ENCODE results near the gene MAPK10.
"Not testable (repeated sequence)": the region's sequence is repeated elsewhere in the genome, so short reads cannot be mapped to it uniquely, and the experiment has no call there.

MAPK10 gene

GRCh38 chr4:86043755-86044592, 315.9 kb downstream of the MAPK10 start:
- DNase-seq (ENCODE audit: low read depth in 2 of 2, low spot score in 1 of 2): no peak

- no peak for DNase-seq (ENCODE audit: low read depth in 2 of 2, low spot score in 1 of 2)
These were observed 321.8 kb downstream of the MAPK10 start for GRCh38 chr4:86038037-86038436.

GRCh38 chr4:86036736-86037135, 323.1 kb downstream of the MAPK10 start:
- no peak for DNase-seq (ENCODE audit: low read depth in 2 of 2, low spot score in 1 of 2)

GRCh38 chr4:86035688-86036087, 324.2 kb downstream of the MAPK10 start:
- no peak for DNase-seq (ENCODE audit: low read depth in 2 of 2, low spot score in 1 of 2)

GRCh38 chr4:86034616-86035015, 325.2 kb downstream of the MAPK10 start:
- DNase-seq (ENCODE audit: low read depth in 2 of 2, low spot score in 1 of 2): no peak

GRCh38 chr4:86033171-86033570, 326.7 kb downstream of the MAPK10 start:
- DNase-seq (ENCODE audit: low read depth in 2 of 2, low spot score in 1 of 2): no peak

- DNase-seq (ENCODE audit: low read depth in 2 of 2, low spot score in 1 of 2): no peak
These were observed 327.3 kb downstream of the MAPK10 start for GRCh38 chr4:86032476-86033022.

DNA sequence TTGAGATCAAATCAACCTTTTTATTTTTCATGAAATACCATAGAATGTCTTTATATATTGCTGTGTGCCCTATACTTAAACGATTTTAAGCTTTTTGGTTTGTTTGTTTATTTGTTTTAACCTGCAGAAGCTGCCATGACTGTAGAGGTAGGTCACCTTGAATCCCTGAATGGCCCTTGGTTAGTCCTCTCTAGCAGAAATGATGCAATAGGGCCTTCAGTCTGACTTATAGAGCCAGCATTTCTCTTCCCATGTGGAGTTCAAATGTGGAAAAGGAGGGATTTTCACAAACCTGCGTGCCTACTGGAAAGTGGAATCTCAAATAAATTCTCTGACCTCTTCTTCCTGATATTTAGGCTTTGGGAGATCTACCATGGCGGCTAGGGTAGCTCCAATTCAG, 327.9 kb downstream of the MAPK10 start:
- DNase-seq (ENCODE audit: low read depth in 2 of 2, low spot score in 1 of 2): no peak

GRCh38 chr4:86026720-86027119, 333.1 kb downstream of the MAPK10 start:
- DNase-seq (ENCODE audit: low read depth in 2 of 2, low spot score in 1 of 2): no peak

DNA sequence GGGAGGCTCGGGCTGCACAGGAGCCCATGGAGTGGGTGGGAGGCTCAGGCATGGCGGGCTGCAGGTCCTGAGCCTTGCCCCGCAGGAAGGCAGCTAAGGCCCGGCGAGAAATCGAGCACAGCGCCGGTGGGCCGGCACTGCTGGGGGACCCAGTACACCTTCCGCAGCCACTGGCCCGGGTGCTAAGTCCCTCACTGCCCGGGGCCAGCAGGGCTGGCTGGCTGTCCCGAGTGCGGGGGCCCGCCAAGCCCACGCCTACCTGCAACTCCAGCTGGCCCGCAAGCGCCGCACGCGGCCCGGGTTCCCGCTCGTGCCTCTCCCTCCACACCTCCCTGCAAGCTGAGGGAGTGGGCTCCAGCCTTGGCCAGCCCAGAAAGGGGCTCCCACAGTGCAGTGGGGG, 338.2 kb downstream of the MAPK10 start:
- not testable (repeated sequence) for DNase-seq (ENCODE audit: low read depth in 2 of 2, low spot score in 1 of 2)

DNA sequence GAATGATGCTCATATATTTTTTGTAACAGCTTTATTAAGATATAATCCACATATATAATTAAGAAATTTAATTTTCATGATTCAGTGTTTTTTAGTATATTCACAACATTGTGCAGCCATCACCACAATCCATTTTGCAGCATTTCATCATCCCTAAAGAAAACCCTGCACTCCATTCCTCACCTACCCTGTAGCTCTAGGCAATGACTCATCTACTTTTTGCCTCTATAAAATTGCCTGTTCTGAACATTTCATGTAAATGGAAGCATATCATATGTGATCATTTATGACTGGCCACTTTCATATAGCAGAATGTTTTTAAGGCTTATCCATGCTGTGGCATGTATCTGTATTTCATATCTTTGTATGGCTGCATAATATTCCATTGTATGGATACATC, 339.9 kb downstream of the MAPK10 start:
- no peak for DNase-seq (ENCODE audit: low read depth in 2 of 2, low spot score in 1 of 2)

DNA sequence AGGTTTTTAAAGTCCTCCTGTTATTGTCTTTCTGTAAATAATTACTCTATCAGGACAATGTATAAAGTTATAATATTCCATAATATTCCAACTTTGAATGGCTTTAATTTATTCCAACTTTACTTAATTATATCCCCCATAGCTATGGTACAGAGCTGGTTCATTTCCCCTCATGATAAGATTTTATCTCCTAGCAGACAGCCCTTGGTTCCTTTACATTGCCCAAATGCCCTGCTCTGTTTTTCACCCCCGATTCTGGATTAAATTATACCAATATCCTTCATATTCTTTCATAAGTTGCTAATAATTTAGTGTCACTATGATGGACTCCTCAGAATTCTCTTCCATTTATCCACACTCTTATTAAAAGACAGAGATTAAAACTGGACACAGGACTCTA, 340.5 kb downstream of the MAPK10 start:
- DNase-seq (ENCODE audit: low read depth in 2 of 2, low spot score in 1 of 2): no peak

DNA sequence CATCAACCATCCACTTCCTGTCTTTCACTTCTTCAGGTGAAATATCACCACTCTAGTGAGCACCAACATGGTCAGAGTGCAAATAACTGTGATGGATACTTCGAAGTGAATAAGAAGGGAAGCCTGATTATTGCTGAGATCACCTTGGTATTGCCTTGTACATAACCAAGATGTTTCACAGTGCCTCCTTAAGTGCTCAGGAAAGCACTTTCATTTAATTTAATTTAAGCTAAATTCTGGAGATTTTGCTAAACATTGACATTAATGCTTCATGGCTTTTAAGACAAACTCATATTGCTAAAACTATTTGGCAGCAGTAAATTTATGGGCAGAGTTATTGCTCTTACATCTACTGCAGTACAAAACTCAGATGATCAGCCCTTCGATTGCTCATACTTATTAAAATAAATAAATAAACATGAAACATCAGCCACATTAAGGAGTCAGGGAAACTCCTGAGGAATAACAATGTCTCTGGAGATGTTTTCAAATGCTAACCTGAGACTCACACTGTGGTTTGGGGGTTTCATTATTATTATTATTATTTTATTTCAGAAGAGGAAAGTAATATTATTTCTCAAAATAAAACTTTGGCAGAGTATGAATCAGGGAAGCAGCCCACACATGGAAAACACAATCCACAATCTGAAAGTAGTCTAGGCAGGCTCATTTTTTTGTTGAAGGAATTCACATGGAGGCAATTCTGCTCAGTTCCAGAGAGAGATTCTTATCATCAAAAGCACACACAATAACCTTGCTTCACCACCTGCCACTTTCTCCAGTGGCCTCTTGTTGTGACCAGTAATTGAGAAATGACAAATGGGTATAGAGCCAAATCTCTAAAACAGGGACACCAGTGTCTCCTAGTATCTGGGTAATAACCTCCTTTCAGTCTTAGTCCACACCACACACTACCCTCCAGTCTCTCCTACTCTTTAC, 344.2 kb downstream of the MAPK10 start:
- no peak for DNase-seq (ENCODE audit: low read depth in 2 of 2, low spot score in 1 of 2)

- no peak for DNase-seq (ENCODE audit: low read depth in 2 of 2, low spot score in 1 of 2)
These were observed 345.3 kb downstream of the MAPK10 start for GRCh38 chr4:86014599-86014998.

GRCh38 chr4:86013621-86014020, 346.2 kb downstream of the MAPK10 start:
- no peak for DNase-seq (ENCODE audit: low read depth in 2 of 2, low spot score in 1 of 2)

- no peak for DNase-seq (ENCODE audit: low read depth in 2 of 2, low spot score in 1 of 2)
These were observed 348.7 kb downstream of the MAPK10 start for GRCh38 chr4:86011117-86011516.

GRCh38 chr4:86007042-86007441, 352.8 kb downstream of the MAPK10 start:
- no peak for DNase-seq (ENCODE audit: low read depth in 2 of 2, low spot score in 1 of 2)

GRCh38 chr4:86006057-86006456, 353.8 kb downstream of the MAPK10 start:
- DNase-seq (ENCODE audit: low read depth in 2 of 2, low spot score in 1 of 2): no peak

GRCh38 chr4:86004030-86004429, 355.8 kb downstream of the MAPK10 start:
- no peak for DNase-seq (ENCODE audit: low read depth in 2 of 2, low spot score in 1 of 2)

DNA sequence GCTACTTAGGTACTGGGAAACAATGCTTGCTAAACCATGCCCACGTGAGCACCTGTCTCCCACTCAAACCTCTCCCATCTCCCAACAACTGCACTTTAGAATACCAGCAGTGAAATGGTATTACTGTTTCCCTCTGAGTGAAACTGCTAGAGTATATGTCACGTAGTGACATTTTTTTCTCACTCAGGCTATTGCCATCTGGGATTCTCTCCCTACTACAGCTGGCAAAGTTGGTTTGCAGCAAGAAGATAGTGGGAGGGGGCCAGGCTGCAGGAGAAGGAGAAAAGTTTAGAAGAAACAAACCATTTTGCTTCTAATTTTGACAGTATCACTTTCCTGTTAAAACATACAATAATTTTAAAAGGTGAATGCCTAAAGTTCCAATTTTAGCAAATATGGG, 358.3 kb downstream of the MAPK10 start:
- no peak for DNase-seq (ENCODE audit: low read depth in 2 of 2, low spot score in 1 of 2)

- no peak for DNase-seq (ENCODE audit: low read depth in 2 of 2, low spot score in 1 of 2)
These were observed 364.5 kb downstream of the MAPK10 start for GRCh38 chr4:85995361-85995760.

- no peak for DNase-seq (ENCODE audit: low read depth in 2 of 2, low spot score in 1 of 2)
These were observed 365.3 kb downstream of the MAPK10 start for GRCh38 chr4:85994576-85994975.
